Airway epithelial cell (primary cell): ENCODE data around the gene CES4A. TPM values are rescaled to one million over a fixed set of nuclear protein-coding genes. Genes with fewer than 3 reads are reported as not detected.

ENCODE experiments used
- total RNA-seq: library from RNA; depleted of rRNA; stranded (reverse); fragments of >200 nt; gene quantifications from 2 replicates; pipeline ENCODE4 v1.2.3, GENCODE V29; 2015

CES4A gene
- total RNA-seq: 0.65 and 2.5 TPM in 2 replicates

GRCh38 chr16:66988197-66988788 is at the start of gene CES4A:
Gene CES4A (plus strand): TSS chr16:66988589. CDS start chr16:66988773, 184 bp downstream.

GRCh38 chr16:66961065-66961744 is 27.2 kb upstream of the CES4A start, which contains the start of gene CES3:
Gene CES3 (plus strand): TSS chr16:66961266. CDS start chr16:66961308, 42 bp downstream.

GRCh38 chr16:67028696-67029253 is 40.4 kb downstream of the CES4A start, which contains the start of gene CBFB:
Gene CBFB (plus strand): TSS chr16:67029149. CDS start chr16:67029408, 259 bp downstream.

Other genes with a start within 250 kb of the CES4A start
- 42.8 and 56.0 TPM in 2 replicates for gene DYNC1LI2, start 237.0 kb upstream of the CES4A start, total RNA-seq
- gene TERB1, start 187.0 kb upstream of the CES4A start, total RNA-seq: 0.07 and 0.46 TPM in 2 replicates
- 72.0 and 93.3 TPM in 2 replicates for gene NAE1, start 157.6 kb upstream of the CES4A start, total RNA-seq
- gene CA7, start 144.2 kb upstream of the CES4A start, total RNA-seq: not detected in 2 replicates
- gene PDP2, start 108.1 kb upstream of the CES4A start, total RNA-seq: 4.9 and 26.9 TPM in 2 replicates
- 1.6 and 3.0 TPM in 2 replicates for gene CDH16, start 69.7 kb upstream of the CES4A start, total RNA-seq
- gene RRAD, start 63.1 kb upstream of the CES4A start, total RNA-seq: 73.8 and 96.6 TPM in 2 replicates
- gene CIAO2B, start 54.2 kb upstream of the CES4A start, total RNA-seq: 106 and 141 TPM in 2 replicates
- 74.0 and 93.4 TPM in 2 replicates for gene CES2, start 53.1 kb upstream of the CES4A start, total RNA-seq
- gene CES3, start 27.3 kb upstream of the CES4A start, total RNA-seq: 0.99 and 1.5 TPM in 2 replicates
- 57.7 and 92.9 TPM in 2 replicates for gene CBFB, start 40.6 kb downstream of the CES4A start, total RNA-seq
- 12.4 and 14.7 TPM in 2 replicates for gene PHAF1, start 121.4 kb downstream of the CES4A start, total RNA-seq
- gene B3GNT9, start 162.4 kb downstream of the CES4A start, total RNA-seq: 9.7 and 11.4 TPM in 2 replicates
- 31.9 and 47.2 TPM in 2 replicates for gene TRADD, start 171.3 kb downstream of the CES4A start, total RNA-seq
- 10.5 and 11.4 TPM in 2 replicates for gene FBXL8, start 171.4 kb downstream of the CES4A start, total RNA-seq
- 2.5 TPM in 1 of 2 replicates, not detected in the other for gene HSF4, start 176.2 kb downstream of the CES4A start, total RNA-seq
- 53.2 and 89.0 TPM in 2 replicates for gene NOL3, start 181.9 kb downstream of the CES4A start, total RNA-seq
- 5.2 and 11.3 TPM in 2 replicates for gene MATCAP1, start 195.4 kb downstream of the CES4A start, total RNA-seq
- gene EXOC3L1, start 201.5 kb downstream of the CES4A start, total RNA-seq: 0.99 TPM in 1 of 2 replicates, not detected in the other
- gene E2F4, start 203.6 kb downstream of the CES4A start, total RNA-seq: 82.0 and 87.8 TPM in 2 replicates
- 33.8 and 39.6 TPM in 2 replicates for gene ELMO3, start 210.5 kb downstream of the CES4A start, total RNA-seq
- 27.7 and 33.8 TPM in 2 replicates for gene TMEM208, start 238.5 kb downstream of the CES4A start, total RNA-seq